ENCODE measurements around the gene KATNAL2. TPM values are rescaled to one million over a fixed set of nuclear protein-coding genes. Genes with fewer than 3 reads are reported as not detected.
A peak's percentile ranks its signal among the peaks of the same experiment; 100 is the strongest.

Gene KATNAL2
- total RNA-seq, 1 donor: 4.3 TPM

GRCh38 chr18:47150029-47150823 lies 232.8 kb downstream of the KATNAL2 start, which contains the start of gene HDHD2:
Gene HDHD2 (minus strand): TSS chr18:47150500. CDS start chr18:47136439, 14,061 bp downstream.
- H3K4me2 ChIP-seq (ENCODE audit: insufficient read depth, low read length): peak within 1 kb of the TSS; percentile 98
- H2AFZ ChIP-seq (ENCODE audit: low read length): peak within 1 kb of the TSS; percentile 91
- peaks cover 16% of the 10 kb centered on the region for H3K4me1 ChIP-seq (ENCODE audit: insufficient read depth, low read length)
- peaks cover 49% of the 10 kb centered on the region for H3K79me2 ChIP-seq (ENCODE audit: insufficient read depth, low read length)
- H3K4me3 ChIP-seq (ENCODE audit: insufficient read depth, low read length): peak within 1 kb of the TSS; percentile 88
- peak; percentile 96 for DNase-seq (ENCODE audit: insufficient read length, low spot score, missing footprints)
- H3K27ac ChIP-seq (ENCODE audit: low read depth, low read length): peak within 1 kb of the TSS; percentile 85
- no peaks in the 10 kb centered on the region for H4K20me1 ChIP-seq (ENCODE audit: insufficient read depth, low read length)
- no peaks in the 10 kb centered on the region for H3K27me3 ChIP-seq (ENCODE audit: insufficient read depth, low read length)
- H3K36me3 ChIP-seq (ENCODE audit: insufficient read depth, low read length): peaks cover 14% of the 10 kb centered on the region
- no peaks in the 10 kb centered on the region for H3K9me3 ChIP-seq (ENCODE audit: low read depth, low read length)
- TF ChIP-seq CTCF (IDR thresholded peaks at IDR 0.05; ENCODE audit: extremely low read depth, low read depth, low read length): no peak

GRCh38 chr18:47150824-47151366 lies 233.5 kb downstream of the KATNAL2 start:
- Histone ChIP-seq H3K4me1 (ENCODE audit: insufficient read depth, low read length) (peaks cover 16% of the 10 kb centered on the region), H3K27ac (ENCODE audit: low read depth, low read length) (peak overlapping the region; percentile 85), H2AFZ (ENCODE audit: low read length) (peak overlapping the region; percentile 91), H3K9me3 (ENCODE audit: low read depth, low read length) (no peaks in the 10 kb centered on the region), H3K4me3 (ENCODE audit: insufficient read depth, low read length) (peak overlapping the region; percentile 88), H3K79me2 (ENCODE audit: insufficient read depth, low read length) (peaks cover 42% of the 10 kb centered on the region), H3K4me2 (ENCODE audit: insufficient read depth, low read length) (peak overlapping the region; percentile 98), H3K36me3 (ENCODE audit: insufficient read depth, low read length) (peaks cover 17% of the 10 kb centered on the region), H3K27me3 (ENCODE audit: insufficient read depth, low read length) (no peaks in the 10 kb centered on the region), H4K20me1 (ENCODE audit: insufficient read depth, low read length) (no peaks in the 10 kb centered on the region)
- DNase-seq (ENCODE audit: insufficient read length, low spot score, missing footprints): peak; percentile 30
- TF ChIP-seq CTCF (IDR thresholded peaks at IDR 0.05; ENCODE audit: extremely low read depth, low read depth, low read length): no peak

- Histone ChIP-seq H3K79me2 (ENCODE audit: insufficient read depth, low read length) (peaks cover 40% of the 10 kb centered on the region), H3K4me3 (ENCODE audit: insufficient read depth, low read length) (peak overlapping the region; percentile 88), H3K27me3 (ENCODE audit: insufficient read depth, low read length) (no peaks in the 10 kb centered on the region), H4K20me1 (ENCODE audit: insufficient read depth, low read length) (no peaks in the 10 kb centered on the region), H3K27ac (ENCODE audit: low read depth, low read length) (peak overlapping the region; percentile 85), H2AFZ (ENCODE audit: low read length) (peak overlapping the region; percentile 91), H3K4me1 (ENCODE audit: insufficient read depth, low read length) (peaks cover 16% of the 10 kb centered on the region), H3K9me3 (ENCODE audit: low read depth, low read length) (no peaks in the 10 kb centered on the region), H3K4me2 (ENCODE audit: insufficient read depth, low read length) (peak overlapping the region; percentile 98), H3K36me3 (ENCODE audit: insufficient read depth, low read length) (peaks cover 17% of the 10 kb centered on the region)
- DNase-seq (ENCODE audit: insufficient read length, low spot score, missing footprints): no peak
- TF ChIP-seq CTCF (IDR thresholded peaks at IDR 0.05; ENCODE audit: extremely low read depth, low read depth, low read length): no peak
These were observed 234.0 kb downstream of the KATNAL2 start for GRCh38 chr18:47151439-47151838.

Small RNA genes lying within 50 kb of the gene (small RNA-seq; reads per million reads assigned to genes)
- gene AC012254.4: not detected

Other genes starting within 250 kb of the KATNAL2 start
- under 0.01 TPM in 2 replicates for gene ST8SIA5, start 160.5 kb upstream of the KATNAL2 start, total RNA-seq
- gene PIAS2, start 95 bp upstream of the KATNAL2 start, total RNA-seq: 36.6 and 38.9 TPM in 2 replicates
- not detected in 2 replicates for gene ELOA2, start 118.0 kb downstream of the KATNAL2 start, total RNA-seq
- gene HDHD2, start 232.9 kb downstream of the KATNAL2 start, total RNA-seq: 17.4 and 19.4 TPM in 2 replicates